HG03135 (cell line): ENCODE results near the gene TLCD1.
"Not testable (repeated sequence)": the region's sequence is repeated elsewhere in the genome, so short reads cannot be mapped to it uniquely, and the experiment has no call there.

Experiments used
- ATAC-seq: cut with Tn5 transposase; IDR thresholded peaks from one replicate; pipeline ENCODE4 v1.9.1; 2021; ENCODE audit warnings: mild to moderate bottlenecking, moderate library complexity; ENCODE audit not compliant: unreplicated experiment

TLCD1 gene

DNA sequence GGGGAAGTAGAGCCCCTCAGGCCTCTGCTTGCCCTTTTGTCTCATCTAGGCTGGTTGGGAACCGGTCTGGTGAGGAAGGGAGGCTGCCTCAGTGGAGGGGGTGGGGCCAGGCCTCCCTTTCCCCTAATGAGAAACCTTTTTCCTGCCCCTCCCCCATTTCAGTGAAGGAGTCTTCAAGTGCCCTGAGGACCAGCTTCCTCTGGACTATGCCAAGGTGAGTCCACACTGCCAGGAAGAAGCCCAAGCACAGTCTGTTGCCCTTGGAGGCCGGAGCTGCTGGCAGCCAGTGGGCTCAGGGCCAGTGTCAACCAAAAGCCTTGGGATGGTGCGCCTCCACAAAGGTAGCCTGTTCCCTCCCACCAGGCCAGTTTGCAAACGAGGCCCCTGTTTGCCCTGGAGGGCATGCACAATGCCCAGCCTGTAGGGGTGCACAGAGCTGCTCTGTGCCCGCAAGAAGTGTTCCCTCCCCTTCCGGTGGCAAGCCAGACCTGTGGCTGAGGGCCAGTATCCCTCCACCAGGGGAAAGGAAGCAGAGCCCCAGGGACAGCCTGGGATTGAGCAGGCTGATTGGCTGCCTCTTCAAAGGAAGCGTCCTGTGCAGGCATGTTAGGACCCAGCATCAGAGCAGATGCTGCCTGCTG lies 21.1 kb upstream of the TLCD1 start:
- no peak for ATAC-seq

DNA sequence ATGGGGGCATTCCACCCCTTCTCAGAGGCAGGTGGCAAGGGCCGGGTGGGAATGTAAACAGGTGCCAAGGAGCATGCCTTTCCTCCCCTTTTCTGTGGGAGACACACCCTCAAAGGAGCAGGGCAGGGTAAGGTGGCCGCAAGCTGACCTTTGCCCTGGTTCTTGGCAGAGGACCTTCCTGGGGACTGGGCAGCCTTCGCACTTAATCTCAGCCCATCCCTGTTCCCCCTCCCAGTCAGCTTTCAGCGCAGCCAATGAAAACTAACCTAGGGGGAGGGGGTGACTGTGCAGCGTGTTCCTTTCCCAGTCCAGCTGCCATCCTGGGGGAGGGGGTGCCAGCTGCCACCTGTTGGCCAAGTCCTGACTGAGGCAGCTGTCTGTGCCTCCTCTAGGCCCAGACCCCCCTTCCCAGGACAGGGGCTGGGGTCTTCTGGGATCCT lies 20.6 kb upstream of the TLCD1 start:
- no peak for ATAC-seq

DNA sequence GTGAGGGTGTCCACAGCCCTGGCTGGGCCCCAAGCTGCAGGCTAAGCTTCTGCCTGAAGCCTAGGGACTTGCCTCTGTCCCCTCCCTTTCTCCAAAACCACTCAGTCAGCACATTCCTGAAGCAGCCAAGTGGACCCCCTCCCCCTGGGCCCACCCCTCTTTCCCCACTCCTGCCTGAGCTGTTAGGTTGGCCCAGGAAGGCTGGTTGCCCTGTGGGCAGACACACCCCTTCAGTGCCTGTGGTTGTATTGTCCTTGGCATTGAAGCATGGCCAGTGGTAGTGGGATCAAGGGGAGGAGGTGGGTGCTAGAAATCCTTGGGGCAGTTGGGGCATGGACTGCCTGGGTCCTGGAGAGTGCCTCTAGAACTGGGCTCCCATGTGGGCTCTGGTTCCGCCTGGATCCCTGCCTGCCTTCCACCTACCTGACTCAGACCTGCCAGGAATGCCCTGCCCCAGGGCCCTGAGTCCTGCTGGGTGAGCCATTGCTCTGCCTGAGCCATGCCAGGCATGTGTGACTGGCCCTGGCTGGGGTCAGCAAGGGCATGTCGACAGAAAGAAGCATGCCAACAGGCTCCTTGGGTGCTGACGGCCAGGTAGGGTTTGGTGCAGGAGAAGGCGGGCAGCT lies 19.9 kb upstream of the TLCD1 start:
- no peak for ATAC-seq

DNA sequence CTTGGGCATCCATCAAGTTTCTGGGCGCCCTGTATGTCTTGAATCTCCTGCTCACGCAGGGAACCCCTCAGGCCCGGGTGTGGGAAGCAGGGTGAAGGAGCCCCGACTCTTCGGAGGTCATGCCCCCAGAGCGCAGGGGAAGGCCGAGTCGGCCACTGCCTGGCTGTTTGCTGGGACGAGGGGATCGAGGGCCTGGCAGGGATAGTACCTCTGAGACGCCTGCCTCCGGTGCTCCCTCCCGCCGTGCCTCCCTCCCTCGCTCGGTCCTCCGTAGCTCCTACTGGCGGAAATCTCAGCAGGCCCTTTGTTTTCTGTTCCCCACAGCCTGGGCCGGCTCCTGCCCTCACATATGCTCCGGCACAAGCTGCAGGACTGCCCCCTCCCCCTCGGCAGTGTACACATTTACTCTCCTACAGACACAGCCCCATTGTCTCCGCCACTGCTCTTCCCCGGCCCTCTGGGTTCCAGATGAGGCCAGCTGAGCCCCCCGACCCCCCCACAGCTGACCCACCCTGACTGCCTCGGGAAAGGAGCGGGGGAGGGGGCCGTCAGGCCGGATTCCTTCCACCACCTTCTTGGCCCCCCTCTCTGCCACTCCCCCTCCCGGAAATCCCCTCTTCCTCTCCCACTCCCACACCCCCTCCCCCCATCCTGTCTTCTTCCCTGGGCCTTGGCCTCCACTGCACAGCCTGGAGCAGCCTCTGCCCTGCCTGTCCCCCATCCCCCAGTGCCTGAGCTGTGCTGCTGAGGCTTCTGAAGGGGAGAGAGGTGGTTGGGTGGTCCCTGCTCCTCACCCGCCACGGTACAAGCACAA lies 19.1 kb upstream of the TLCD1 start:
- no peak for ATAC-seq

DNA sequence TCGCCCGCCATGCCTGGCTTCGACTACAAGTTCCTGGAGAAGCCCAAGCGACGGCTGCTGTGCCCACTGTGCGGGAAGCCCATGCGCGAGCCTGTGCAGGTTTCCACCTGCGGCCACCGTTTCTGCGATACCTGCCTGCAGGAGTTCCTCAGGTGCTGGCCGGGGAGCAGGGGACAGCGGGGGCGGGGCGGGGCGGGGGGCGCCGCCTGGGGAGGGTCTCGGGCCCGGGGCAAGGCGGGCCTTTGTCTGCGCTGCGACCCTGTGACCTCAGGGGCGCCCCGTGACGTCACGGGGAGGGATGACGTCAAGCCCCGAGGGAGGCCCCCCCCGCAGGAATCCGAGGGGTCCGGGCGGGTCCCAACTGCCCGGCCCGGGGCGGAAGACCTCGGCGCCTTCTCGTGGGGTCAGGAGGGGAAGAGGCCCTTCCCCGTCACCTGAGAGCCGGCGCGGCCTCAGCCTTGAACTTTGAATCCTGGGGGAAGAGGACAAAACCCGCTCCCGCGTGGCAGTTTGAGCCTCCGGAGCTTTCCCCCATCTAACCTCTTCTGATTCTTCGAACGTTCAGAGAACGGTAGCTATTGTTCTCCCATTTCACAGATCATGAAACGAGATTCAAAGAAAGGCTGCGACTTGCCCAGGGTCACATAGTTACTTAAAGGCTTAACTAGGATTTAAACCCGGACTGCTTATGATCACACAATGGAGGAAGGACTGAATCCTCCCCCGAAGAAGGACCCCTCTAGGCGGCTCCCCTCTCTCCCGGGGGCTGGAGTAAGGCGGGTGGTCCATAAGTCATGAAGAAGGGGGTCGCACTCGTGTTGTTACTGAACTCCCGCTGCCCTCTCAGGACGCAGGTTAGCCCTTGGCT lies 18.3 kb upstream of the TLCD1 start:
- no peak for ATAC-seq

DNA sequence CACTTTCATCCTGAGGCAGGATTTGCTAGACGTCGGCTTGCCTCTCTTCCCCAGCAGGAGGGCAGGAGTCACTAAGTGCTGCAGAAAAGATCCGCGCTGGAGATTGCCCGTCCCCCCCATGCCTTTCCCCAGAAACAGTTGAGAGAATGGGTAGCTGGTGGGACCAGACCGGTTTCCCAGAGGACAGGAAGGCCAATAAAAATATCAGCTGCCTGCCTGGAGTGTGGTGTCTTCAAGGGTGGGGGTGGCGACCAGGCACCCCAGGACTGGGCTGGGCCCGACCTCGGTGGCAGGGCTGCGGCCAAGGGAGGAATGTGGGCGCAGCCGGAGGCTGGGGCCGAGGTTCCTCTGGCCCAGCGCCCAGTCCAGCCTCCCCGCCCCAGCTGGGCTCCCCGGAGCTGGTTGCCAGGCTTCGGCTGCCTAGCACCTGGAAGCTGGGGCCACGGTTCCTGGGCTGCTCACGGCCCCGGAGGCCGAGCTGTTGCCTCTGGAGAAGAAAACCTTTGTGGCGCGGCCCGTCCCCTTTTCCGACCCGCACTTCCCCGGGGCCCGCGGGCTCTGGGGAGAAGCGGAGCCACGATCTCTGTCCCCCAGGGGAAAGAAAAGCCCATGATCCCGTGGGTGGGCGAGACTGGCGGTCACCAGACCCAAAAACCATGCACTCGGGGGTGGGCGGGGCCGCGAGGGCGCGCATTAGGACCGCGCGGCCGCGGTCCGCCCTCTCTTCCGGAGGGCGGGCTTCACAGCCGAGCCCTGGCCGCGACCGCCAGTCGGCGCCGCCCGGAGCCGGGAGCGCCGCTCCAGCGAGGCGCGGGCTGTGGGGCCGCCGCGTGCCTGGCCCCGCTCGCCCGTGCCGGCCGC lies 17.4 kb upstream of the TLCD1 start, which contains the start of gene TRAF4:
Gene TRAF4, plus strand, starts transcription at position 769 of the 861 bp plus-strand sequence. CDS start 102 bp downstream, outside the sequence.
- ATAC-seq, result peak; percentile 54

DNA sequence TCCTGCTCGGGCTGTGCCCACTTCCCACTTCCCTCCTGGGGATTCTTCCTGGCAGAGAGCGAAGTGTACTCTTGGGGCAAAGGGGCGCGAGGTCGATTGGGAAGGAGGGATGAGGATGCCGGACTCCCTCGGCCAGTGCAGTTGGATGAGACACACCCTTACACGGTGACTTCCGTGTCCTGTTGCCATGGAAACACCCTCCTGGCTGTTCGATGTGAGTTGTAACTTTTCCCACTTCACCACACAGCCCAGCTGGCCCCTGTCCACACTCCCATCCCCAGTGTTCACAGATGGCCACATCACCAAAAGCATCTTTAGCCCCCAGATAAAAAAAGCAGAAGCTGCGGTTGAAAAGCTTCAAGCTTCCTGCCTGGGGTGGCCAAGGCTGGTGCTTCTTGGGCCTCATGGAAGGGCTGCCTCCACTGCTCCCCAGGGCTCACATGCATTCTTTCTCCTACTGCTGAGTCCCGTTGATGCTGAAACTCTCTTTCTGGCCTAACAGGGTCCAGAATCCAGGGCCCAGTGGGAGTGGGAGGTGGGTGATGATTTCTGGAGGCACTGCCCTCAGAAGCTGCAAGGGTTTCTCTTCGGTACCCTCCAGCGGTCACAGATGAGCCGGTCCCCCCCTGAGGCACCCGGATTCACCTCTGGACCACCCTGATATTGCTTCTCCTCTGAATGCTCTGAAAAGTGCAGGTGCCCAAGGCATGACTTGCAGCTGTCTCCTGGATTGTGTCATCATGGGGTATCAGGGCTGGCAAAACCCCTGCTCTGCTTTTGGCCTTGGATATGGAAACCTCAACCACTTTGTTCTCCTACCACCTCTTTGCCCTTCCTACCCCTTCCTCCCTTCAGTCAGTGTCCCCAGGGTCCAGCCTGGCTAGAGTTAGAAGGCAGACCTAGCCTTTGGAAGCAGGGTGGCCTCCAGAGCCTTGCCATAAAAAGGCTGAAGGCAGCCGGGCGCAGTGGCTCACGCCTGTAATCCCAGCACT lies 15.6 kb upstream of the TLCD1 start:
- no peak for ATAC-seq

DNA sequence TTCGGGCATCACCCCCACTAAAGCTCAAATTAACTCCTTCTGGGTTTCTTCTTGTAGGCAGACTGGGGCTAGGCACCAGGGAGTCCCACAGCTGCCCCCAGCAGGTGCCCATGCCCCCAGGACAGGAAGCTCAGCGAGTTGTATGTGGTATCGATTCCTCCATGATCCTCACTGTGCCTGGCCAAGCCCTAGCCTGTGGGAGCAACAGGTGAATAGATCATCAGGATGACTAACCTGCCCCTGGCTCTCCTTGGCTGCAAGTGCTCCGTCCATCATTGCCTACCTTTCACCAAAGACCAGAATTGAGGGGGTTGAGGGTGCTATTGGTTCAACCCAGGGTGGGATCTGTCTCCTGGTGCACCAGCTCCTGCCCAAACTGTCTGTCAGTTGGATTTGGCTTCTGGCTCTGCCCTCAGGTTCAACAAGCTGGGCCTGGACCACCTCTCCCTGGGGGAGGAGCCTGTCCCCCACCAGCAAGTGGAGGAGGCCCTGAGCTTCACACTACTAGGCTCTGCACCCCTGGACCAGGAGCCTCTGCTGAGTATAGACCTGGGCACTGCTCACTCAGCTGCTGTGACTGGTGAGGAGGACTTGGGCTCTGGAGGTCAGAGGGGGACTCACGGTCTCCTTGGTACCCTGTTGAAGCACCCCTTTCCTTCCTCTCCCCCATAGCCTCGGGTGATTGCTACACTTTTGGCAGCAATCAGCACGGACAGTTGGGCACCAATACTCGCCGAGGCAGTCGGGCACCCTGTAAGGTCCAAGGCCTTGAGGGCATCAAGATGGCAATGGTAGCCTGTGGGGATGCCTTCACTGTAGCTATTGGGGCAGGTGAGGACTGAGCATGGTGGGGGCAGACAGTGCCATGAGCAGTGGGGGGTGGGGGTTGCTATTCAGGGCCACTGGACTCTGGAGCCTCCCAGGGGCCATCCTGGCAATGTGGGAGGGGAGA lies 14.6 kb upstream of the TLCD1 start:
- no peak for ATAC-seq

DNA sequence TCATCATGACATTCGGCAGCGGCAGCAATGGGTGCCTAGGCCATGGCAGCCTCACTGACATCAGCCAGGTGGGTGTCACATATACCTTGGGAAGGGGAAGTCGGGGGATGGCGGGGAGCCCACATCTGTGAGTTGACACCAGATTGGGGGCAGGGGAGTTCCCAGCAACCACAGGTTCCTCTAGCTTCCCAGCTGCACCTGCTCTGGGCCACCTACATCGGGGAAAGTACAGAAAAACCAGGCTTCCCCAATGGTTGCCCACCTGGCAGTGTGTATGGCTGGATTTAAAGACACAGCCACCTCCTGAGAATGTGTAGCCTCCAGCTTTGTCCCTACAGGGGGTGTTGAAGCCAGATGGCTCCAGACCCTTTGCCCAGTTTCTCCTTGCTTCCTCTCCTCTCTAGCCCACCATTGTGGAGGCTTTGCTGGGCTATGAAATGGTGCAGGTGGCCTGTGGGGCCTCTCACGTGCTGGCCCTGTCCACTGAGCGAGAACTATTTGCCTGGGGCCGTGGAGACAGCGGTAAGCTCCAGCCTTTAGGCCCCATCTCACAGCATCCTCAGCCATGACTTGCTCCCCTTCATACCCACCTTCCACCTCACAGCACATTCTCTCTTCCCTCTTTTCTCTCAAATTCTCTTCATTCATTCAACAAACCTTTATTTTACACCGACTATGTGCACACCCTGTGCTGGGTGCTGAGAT lies 12.8 kb upstream of the TLCD1 start:
- peak; percentile 32 for ATAC-seq

DNA sequence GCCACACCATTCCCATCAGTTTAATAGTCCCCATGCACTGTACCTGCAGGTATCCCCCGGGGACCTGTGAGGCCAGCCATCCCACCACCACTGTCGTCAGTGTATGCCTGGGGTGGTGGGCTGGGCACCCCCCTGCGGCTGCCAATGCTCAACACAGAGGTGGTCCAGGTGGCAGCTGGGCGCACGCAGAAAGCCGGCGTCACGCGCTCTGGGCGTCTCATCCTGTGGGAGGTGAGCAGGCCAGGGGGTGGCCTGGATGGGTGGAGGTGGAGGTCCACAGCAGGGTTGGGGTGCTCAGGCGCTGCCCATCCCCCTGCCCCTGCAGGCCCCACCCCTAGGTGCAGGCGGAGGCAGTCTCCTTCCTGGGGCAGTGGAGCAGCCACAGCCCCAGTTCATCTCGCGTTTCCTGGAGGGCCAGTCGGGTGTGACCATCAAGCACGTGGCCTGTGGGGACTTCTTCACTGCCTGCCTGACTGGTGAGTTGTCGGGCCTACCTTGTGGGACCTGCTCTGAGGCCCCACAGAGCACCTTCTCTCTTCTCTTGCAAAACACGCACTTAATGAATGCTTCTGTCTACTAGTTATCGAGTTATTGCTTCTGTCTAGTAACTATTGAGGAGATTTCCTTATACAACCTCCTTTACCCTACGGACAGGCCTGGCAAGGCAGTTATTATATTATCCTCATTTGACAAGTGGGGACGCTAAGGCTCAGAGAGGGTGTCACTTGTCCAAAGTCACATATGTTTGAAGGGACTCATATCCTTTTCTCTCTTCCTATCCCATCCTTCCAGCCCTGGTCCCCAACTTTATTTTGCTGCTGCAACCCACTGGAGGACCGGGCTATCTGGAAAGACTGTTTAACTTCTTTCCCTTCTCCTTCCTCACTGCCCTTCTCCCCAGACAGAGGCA lies 12.0 kb upstream of the TLCD1 start:
- ATAC-seq, result peak; percentile 60

DNA sequence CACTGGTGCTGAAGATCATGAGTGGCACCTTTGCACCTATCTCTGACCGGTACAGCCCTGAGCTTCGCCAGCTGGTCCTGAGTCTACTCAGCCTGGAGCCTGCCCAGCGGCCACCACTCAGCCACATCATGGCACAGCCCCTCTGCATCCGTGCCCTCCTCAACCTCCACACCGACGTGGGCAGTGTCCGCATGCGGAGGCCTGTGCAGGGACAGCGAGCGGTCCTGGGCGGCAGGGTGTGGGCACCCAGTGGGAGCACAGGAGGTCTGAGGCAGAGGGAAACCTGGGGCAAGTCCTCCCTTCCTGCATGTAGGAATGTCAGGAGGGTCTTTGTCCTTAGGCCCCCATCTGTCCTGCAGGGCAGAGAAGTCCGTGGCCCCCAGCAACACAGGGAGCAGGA lies 11.3 kb upstream of the TLCD1 start:
- ATAC-seq, result no peak

DNA sequence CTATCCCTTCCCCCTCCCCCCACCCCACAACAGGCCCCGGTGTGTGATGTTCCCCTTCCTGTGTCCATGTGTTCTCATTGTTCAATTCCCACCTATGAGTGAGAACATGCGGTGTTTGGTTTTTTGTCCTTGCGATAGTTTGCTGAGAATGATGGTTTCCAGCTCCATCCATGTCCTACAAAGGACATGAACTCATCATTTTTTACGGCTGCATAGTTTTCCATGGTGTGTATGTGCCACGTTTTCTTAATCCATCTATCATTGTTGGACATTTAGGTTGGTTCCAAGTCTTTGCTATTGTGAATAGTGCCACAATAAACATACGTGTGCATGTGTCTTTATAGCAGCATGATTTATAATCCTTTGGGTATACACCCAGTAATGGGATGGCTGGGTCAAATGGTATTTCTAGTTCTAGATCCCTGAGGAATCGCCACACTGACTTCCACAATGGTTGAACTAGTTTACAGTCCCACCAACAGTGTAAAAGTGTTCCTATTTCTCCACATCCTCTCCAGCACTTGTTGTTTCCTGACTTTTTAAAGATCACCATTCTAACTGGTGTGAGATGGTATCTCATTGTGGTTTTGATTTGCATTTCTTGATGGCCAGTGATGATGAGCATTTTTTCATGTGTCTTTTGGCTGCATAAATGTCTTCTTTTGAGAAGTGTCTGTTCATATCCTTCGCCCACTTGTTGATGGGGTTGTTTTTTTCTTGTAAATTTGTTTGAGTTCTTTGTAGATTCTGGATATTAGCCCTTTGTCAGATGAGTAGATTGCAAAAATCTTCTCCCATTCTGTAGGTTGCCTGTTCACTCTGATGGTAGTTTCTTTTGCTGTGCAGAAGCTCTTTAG lies 10.1 kb upstream of the TLCD1 start:
- not testable (repeated sequence) for ATAC-seq

DNA sequence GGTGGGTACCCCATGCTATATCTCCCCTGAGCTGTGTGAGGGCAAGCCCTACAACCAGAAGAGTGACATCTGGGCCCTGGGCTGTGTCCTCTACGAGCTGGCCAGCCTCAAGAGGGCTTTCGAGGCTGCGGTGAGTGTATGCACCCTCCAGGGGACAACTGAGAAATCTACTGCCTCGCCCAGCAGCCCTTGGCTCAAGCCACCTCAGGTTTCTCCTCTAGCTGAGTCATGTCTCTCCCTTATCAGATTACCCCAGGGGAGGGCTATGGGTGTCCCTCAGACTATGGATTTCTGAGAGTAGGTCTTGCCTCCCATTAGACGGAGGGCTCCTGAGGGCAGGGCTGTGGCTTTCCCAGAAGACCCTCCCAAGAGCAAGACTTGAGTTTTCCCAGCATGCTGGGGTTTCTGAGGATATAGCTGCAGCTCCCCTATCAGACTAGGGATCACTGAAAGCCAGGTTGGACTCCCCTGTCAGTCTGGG lies 9.2 kb upstream of the TLCD1 start:
- no peak for ATAC-seq

DNA sequence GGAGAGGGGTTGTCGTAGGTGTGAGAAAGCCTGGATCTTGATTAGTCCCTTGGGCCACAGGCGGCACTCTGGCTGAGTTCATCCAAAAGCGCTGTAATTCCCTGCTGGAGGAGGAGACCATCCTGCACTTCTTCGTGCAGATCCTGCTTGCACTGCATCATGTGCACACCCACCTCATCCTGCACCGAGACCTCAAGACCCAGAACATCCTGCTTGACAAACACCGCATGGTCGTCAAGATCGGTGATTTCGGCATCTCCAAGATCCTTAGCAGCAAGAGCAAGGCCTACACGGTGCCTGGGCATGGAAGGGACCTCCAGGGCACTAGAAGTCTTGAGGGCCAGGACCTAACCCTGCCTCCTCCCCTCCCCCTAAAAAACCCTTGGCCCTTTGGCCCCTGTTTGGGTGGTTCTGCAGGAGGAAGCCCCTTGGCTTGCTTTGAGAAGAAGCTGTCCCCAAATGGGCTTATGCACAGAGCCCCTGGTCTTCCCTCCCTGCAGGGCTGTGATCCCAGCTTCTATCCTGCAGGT lies 8.7 kb upstream of the TLCD1 start:
- ATAC-seq, result no peak

DNA sequence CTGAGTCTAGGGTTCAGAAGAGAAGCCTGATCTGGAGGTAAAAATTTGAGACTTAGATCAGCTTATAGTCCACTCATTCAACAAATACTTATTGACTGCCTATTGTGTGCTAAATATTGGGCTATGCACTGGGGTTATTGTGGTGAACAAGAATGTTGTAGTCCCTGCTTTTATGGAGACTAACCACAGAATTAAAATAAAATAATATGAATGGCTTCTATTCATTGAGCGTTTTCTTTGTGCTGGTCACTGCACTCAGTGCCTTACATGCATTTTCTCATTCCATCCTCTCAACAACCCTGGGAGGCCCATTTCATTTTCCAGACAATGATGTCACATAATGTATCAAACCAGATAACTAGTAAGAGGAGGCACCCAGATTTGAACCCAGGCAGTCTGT lies 7.3 kb upstream of the TLCD1 start:
- no peak for ATAC-seq
